Osteoblast (primary cell): ENCODE results near the gene MTURN. TPM values are rescaled to one million over a fixed set of nuclear protein-coding genes. Genes with fewer than 3 reads are reported as not detected.

Experiments
- DNase-seq: peaks from one replicate; pipeline ENCODE4 v3.0.0; 2011; ENCODE audit warnings: low spot score, mixed read lengths; ENCODE audit not compliant: insufficient read length; ENCODE audit errors: missing footprints
- H2AFZ ChIP-seq: 2 replicates; pipeline ENCODE4 v1.6.0; 2011; ENCODE audit warnings: mild to moderate bottlenecking, low read length
- H3K27ac ChIP-seq: 2 replicates; pipeline ENCODE4 v1.5.1; 2011; ENCODE audit warnings: mild to moderate bottlenecking, low read depth, low read length, moderate library complexity
- H3K27me3 ChIP-seq: 2 replicates; pipeline ENCODE4 v1.6.0; 2012; ENCODE audit warnings: mild to moderate bottlenecking, control low read depth, inconsistent platforms, low read length, moderate library complexity; ENCODE audit not compliant: insufficient read depth
- H3K36me3 ChIP-seq: 2 replicates; pipeline ENCODE4 v1.5.1; 2011; ENCODE audit warnings: mild to moderate bottlenecking, low read length, control low read depth, moderate library complexity; ENCODE audit not compliant: insufficient read depth
- H3K4me1 ChIP-seq: 2 replicates; pipeline ENCODE4 v1.5.1; 2011; ENCODE audit warnings: mild to moderate bottlenecking, low read length, control low read depth, moderate library complexity; ENCODE audit not compliant: insufficient read depth
- H3K4me2 ChIP-seq: 2 replicates; pipeline ENCODE4 v1.6.0; 2011; ENCODE audit warnings: mild to moderate bottlenecking, low read length; ENCODE audit not compliant: insufficient read depth
- H3K4me3 ChIP-seq: fragments of 200-600 bp; sonication (generic); 3 replicates; pipeline ENCODE4 v1.5.1; 2012; ENCODE audit warnings: mild to moderate bottlenecking, low read length, inconsistent platforms; ENCODE audit not compliant: insufficient read depth
- H3K79me2 ChIP-seq: 2 replicates; pipeline ENCODE4 v1.6.0; 2012; ENCODE audit warnings: mild to moderate bottlenecking, low read length, control low read depth, inconsistent platforms; ENCODE audit not compliant: insufficient read depth
- H3K9me3 ChIP-seq: 2 replicates; pipeline ENCODE4 v1.5.1; 2011; ENCODE audit warnings: low read depth, low read length, control low read depth
- H4K20me1 ChIP-seq: 2 replicates; pipeline ENCODE4 v1.6.0; 2012; ENCODE audit warnings: mild to moderate bottlenecking, low read length, control low read depth; ENCODE audit not compliant: insufficient read depth
- CTCF ChIP-seq: IDR thresholded peaks from 2 replicates; pipeline ENCODE4 v1.5.1; 2011; ENCODE audit warnings: mild to moderate bottlenecking, low read depth, low read length, moderate library complexity; ENCODE audit errors: extremely low read depth
- total RNA-seq: library from RNA; depleted of rRNA; stranded (reverse); fragments of >200 nt; gene quantifications from 2 replicates; pipeline ENCODE4 v1.2.3, GENCODE V29; 2012

The MTURN gene
- total RNA-seq, 1 donor: 31.1 TPM

GRCh38 chr7:30102281-30102680 lies 32.5 kb upstream of the MTURN start:
- Histone ChIP-seq H3K9me3 (no peaks in the 10 kb centered on the region), H2AFZ (no peak overlapping the region), H3K4me1 (no peaks in the 10 kb centered on the region), H3K36me3 (no peaks in the 10 kb centered on the region), H3K4me2 (no peak overlapping the region), H3K27ac (no peak overlapping the region), H4K20me1 (no peaks in the 10 kb centered on the region), H3K4me3 (no peak overlapping the region), H3K79me2 (no peaks in the 10 kb centered on the region), H3K27me3 (no peaks in the 10 kb centered on the region)
- no peak for DNase-seq
- TF ChIP-seq CTCF: no peak

- H3K27me3 ChIP-seq: no peaks in the 10 kb centered on the region
- no peak overlapping the region for H3K4me3 ChIP-seq
- H3K4me2 ChIP-seq: no peak overlapping the region
- H3K36me3 ChIP-seq: no peaks in the 10 kb centered on the region
- H3K27ac ChIP-seq: no peak overlapping the region
- no peaks in the 10 kb centered on the region for H3K9me3 ChIP-seq
- no peaks in the 10 kb centered on the region for H3K4me1 ChIP-seq
- H2AFZ ChIP-seq: no peak overlapping the region
- no peaks in the 10 kb centered on the region for H4K20me1 ChIP-seq
- TF ChIP-seq CTCF: no peak
- no peak for DNase-seq
- no peaks in the 10 kb centered on the region for H3K79me2 ChIP-seq
Measured at GRCh38 chr7:30104157-30104556, 30.6 kb upstream of the MTURN start.

- peaks cover 2% of the 10 kb centered on the region for H3K9me3 ChIP-seq
- no peaks in the 10 kb centered on the region for H3K27me3 ChIP-seq
- H4K20me1 ChIP-seq: no peaks in the 10 kb centered on the region
- no peak overlapping the region for H2AFZ ChIP-seq
- no peak for TF ChIP-seq CTCF
- H3K36me3 ChIP-seq: no peaks in the 10 kb centered on the region
- DNase-seq: no peak
- no peak overlapping the region for H3K4me2 ChIP-seq
- peaks cover 8% of the 10 kb centered on the region for H3K4me1 ChIP-seq
- no peak overlapping the region for H3K4me3 ChIP-seq
- no peaks in the 10 kb centered on the region for H3K79me2 ChIP-seq
- H3K27ac ChIP-seq: no peak overlapping the region
Measured at GRCh38 chr7:30112103-30112713, 22.6 kb upstream of the MTURN start.

- Histone ChIP-seq H3K36me3 (no peaks in the 10 kb centered on the region), H3K27me3 (no peaks in the 10 kb centered on the region), H3K79me2 (no peaks in the 10 kb centered on the region), H3K27ac (no peak overlapping the region), H3K4me3 (no peak overlapping the region), H2AFZ (no peak overlapping the region), H3K4me1 (peaks cover 8% of the 10 kb centered on the region), H3K9me3 (peaks cover 2% of the 10 kb centered on the region), H4K20me1 (no peaks in the 10 kb centered on the region), H3K4me2 (no peak overlapping the region)
- TF ChIP-seq CTCF: no peak
- DNase-seq: no peak
Measured at GRCh38 chr7:30113144-30113543, 21.6 kb upstream of the MTURN start.
